ENCODE measurements around the gene MFNG.

The MFNG gene

DNA sequence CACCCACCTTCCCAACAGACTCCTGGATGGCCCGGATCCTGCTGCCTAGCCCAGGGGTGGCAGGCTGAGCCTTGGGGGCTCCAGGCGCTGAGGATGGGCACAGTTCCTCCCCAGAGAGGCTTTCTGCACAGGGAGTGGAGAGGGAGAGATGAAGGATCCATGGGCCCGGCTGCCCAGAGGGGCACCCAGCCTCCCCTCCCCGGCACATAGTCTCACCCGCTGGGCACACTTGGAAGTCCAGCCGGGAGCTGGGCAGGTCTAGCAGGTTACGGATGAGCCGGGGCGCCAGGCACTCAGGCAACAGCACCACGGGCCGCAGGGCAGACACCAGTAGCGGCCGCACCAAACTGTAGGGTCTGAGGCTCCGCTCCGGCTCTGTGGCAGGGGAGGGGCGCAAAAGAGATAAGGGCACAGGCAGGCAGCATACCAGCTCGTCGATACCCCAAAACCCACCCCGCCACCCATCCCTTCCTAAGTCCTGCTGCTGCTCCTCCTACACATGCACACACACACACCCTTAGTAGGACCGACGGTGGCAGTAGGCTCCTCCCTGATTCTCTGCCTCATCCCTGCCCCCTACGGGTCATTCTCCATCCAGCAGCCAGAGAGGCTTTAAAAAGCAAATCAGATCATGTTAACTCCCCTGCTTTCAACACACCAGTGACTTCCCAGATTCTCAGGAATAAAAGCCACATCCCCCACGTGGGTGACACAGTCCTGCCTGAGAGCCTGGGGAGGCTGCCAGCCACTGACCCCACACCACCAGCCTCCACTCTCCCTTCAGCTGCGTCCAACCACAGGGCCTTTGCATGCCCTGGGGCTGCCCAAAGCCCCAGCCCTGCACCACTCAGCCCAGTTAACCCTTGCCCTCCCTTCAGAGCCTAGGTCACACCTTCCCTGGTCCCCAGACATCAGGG is 6.5 kb upstream of the MFNG start:
- DNase-seq = no peak

DNA sequence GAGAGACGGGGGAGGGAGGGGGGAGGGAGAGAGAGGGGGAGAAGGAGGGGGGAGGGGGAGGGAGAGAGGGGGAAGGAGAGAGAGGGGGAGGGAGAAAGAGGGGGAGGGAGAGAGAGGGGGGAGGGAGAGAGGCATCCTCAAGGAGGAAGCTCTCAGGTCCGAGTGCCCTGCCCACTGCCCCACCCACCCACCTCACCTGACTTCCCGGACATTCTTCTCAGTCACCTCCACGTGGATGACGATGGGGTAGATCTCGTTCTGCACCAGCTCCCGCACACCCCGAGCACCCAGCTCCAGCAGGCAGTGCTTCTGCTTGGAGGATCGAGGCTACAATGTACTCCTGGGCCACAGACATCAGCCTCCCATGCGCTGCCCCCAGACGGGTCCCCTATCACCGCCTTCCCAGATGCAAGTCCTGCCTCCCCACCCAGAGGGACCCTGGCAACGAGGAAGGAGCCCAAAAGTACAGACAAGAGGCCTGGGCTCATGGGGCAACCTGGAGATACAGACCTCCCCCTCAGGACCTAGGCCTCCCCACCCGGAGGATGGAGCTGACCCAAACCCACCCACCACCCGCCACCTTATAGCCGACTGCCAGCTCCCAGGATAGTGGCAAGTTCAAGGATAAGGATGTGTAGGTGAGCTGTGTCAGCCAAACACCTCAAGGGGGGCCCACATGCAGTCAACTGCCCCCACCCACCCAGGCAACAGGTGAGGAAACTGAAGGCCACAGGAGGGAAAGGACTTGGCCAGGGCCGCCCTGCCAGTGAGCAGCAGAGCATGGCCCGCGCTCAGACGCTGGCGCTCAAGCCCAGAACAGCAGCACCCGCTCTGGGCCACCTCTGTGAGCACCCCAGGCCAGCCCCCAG is 5.6 kb upstream of the MFNG start:
- no peak for DNase-seq

DNA sequence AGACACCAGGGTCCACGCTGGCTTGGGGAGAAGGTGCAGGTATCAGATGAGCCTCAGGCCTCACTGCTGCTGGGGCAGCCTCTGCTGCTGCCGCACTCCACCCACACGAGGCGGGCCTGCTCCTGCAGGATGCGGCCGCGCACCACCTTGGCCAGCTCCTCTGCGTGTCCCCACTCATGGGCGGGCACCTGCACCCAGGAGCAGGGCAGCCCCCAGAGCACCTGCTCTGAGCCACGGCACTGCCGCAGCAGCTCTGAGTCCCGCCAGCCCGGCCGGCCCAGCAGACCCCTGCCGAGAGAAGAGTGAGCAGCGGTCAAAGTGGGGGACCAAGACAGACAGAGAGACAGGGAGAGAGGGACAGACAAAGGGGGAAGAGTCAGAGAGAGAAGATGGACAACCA is 4.9 kb upstream of the MFNG start:
- DNase-seq = no peak

- DNase-seq = no peak
Measured at GRCh38 chr22:37489983-37490382, 3.8 kb upstream of the MFNG start.

GRCh38 chr22:37488337-37489135 is 2.4 kb upstream of the MFNG start:
- DNase-seq = no peak

DNA sequence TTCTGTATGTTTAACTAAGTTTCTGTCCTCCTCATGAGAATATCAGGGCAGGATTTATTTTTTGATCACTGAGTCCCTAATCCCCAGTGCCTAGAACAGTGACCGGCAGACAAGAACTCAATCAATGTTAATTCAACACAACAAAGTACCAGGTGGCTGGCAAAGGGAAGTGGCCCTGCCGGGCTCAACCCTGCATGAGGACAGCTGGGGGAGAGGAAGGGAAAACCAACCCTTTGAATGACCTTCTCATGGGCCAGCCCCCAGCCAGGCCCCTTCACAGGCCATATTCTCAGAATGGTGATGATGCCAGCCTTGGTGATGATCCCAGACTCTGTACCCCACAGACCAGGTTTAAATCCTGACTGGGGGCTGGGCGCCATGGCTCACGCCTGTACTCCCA is 1.4 kb upstream of the MFNG start:
- DNase-seq = no peak

DNA sequence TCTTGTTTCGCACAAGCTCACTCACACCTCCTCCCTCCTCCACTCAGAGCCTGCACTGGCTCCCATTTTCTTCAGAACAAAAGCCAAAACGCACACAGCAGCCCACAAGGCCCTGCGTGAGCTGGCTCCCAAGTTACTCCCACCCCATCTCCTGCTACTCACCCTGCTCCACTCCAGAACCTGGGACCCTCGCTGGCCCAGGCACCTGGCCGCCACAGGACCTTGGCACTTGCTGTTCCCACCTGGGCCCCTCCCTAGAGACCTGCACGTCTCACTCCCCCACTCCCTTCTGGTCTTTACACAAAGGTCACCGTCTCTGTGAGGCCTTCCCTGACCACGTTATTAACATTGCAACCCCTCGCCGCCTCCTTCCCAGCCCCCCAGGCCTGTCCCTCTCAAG is 945 bp upstream of the MFNG start:
- DNase-seq = no peak

DNA sequence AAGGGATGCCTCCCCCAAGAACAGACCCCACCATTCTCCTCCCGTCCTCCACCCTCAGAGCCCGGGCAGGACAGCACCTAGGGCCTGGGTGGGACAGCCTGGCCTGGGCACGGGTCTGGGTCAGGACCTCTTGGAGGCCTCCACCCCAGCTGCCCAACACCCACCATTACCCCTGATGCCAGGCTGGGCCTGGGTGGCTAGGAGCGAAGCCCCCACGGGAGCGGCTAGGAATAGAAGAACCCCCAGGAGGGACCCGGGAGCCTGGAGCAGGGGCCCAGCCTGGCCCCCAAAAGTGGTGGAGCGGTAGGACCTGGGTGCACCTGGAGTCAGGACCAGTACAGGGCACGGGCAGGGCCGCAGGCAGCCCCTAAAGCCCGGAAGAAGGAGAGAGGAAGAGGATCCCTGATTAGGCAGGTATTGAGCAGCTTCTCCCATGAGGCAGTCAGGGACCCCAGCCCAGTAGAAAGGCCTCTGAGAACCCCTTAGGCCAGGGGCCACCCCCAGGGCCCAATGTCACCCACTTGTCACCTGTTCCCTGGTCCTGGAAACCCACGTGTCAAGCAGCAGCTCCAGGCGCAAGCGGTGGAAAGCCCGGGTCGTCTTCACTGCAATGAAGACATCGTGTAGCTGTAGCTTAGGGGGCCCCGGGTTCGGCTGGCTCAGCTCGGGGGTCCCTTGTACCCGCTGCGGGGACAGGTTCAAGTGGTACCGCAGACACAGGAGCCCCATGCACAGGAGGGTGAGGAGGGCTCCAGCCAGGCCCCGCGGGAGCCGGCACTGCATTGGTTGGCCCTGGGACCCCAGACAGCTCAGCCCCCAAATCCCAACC is 575 bp downstream of the MFNG start:
- DNase-seq = no peak

DNA sequence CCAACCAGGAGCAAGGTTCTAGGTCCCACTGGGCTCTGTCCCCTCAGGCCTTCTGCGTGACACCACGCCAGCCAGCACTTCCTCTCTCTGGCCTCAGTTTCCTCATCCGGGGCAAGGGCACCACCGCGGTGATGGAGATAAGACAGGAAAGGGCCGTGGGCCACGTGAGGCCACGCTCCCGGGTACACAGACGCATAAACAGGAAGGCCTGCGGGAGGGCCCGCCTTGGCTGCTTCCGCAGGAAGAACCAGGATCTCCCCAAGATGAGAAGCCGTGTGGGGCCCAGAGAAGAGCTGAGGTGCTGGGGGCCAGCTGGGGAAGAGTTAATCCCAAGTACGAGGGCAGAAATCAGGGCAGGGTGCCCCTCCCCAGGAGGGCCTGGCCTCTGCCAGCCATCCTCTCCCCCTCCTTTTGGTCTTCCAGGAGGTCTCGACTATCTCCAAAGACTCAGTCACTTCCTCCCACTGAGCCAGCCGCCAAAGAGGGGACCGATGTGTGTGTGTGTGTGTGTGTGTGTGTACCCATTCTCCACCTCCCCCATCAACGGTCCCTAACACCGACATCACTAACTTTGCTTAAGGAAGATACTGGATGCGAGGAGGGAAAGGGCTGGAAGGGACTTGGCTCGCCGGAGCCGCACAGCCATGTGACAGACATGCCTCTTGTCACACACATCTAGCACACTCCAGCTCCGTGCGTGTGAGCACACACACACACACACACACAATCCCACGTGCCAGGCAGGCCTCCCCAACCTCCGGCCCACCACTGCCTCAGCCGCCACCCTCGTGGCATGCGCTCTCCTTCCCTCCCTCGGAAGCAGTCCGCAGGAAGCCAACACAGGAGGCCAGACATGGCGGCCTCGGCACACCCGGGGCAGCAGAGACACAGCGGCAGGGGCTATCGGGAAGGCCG is 1.4 kb downstream of the MFNG start:
- DNase-seq = no peak

GRCh38 chr22:37483050-37483449 is 3.1 kb downstream of the MFNG start:
- no peak for DNase-seq

DNA sequence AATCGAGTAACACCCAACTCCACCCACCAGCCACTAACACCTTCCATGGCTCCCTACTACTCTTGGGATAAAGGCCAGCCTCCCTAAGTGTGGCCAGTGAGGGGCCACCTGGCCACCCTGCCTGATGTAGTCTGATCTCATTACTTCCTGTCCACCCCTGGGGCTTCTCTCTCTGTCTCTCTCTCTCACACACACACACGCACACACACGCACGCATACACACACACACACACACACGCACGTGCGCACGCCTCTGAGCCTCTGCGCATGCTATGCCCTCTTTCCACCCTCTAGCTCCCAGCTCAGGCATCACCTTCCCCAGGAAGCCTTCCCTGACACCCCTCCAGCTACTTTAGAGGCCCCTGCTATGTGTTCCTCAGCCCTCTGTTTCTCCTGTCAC is 3.9 kb downstream of the MFNG start:
- no peak for DNase-seq

- DNase-seq = no peak
Measured at GRCh38 chr22:37481347-37481907, 4.8 kb downstream of the MFNG start.

DNA sequence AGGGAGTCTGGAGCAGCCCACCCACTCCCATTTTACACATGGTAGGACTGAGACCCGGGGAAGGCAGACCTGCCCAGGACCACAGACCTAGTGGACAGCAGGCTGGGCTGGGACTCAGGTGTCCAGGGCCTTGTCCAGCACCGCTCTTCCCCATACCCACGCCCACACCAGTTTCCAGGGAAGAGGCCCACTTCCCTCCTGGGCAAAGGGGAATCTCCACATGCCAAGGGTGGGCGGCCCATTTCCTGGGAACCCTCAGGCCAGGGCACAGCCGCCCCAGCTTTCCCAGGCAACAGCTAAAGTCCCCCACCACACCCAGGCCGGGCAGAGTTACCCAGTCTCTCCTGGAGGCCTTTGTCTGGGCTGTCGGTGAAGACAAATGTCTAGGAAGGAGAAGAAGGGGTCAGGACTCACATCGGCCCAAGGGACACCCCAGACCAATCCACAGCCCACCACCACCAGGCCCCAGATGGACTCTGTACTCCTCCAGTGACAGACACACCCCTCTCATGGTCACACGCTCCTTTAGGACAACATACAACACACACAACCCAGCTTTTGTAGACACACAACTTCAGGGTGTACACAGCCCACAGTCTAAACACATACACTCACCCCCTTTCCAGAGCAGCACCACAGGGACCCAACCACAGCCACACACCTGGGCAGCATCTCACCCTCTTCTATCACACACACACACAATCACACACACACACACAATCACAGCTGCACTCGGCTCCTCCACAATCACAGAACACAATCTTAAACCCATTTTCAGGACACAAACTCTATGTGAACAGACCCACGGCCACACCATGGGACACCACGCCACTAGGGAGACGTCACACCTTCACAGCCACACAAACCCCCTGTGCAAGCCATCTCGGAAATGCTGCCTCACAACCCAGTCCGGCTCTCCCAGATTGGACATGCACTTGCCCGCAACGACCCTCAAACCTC is 5.5 kb downstream of the MFNG start:
- no peak for DNase-seq

DNA sequence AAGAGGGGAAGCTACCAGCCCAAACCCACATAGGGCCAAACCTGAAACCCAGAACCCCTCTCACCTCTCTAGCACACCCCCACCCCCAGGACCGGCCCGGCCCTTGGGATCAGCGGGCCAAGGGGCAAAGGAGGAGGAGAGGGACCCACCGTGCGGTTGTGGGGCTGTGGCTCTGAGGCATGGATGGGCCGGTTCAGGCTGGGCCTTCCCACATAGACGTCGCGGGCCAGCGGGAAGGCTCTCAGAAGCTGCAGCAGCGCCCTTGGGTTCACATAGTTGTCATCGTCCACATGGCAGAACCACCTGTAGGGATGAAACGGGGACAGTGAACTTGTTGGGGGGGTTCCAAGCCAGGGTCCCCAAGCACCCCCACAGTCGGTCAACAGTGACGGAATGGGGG is 7.0 kb downstream of the MFNG start:
- DNase-seq = no peak

- DNase-seq = no peak
Measured at GRCh38 chr22:37476389-37477329, 9.5 kb downstream of the MFNG start.

DNA sequence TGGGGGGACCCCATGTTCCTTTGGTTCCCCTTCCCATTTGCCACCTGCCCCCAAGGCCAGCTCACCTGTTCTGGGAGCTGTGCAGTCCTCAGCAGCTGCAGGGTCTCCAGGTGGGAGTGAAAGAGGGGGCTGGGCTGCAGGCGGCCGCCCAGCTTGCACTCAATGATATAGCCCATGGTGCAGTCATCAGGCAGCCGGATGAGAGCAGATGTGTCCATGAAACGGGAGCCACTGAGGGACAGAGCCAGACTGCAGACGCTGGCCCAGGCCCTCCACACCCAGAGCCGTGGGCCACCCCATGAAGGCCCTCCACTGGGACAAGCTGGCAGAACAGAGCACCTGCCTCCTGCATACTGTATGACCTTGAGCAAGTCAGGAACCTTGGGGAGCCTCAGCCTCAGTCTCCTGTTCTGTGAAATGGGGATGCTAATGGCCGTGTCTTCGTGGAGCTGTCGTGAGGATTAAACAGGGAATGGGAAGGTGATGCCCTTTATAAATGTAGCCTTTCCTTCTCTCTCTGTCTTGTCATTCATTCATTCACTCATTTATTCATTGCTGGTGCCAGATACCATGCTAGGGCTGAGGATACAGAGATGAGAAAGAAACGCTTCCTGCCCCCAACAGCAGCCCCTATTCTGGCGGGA is 11.6 kb downstream of the MFNG start:
- DNase-seq = no peak

DNA sequence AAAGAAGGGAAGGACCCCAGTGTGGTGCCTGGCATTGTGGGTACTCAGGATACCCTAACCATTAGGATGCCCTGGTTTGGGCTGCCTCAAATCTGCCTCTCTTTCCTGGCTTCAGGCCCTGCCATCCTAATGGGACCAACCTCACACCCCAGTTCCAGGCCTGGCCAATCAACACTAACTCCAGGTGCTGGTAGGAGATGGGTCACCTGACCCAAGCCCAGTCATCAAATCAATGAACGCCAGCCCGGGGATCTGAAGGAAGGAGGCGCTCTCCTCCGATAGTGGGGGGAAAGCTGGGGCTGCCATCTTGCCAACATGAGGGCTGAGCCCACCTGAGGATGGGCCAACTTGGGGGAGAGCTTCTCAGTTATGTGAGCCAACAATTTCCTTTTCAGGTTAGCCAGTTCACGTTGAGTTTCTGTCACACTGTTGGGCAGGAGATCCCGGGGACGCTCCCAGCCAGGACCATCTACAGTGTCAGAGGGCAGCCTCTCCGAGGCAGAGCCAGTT is 12.7 kb downstream of the MFNG start:
- DNase-seq = no peak

Measured in NCI-H146 (cell line).